B cell (primary cell): ENCODE results near the gene GNG2.

ENCODE experiments used
- EZH2 ChIP-seq: IDR thresholded peaks from 2 replicates; pipeline ENCODE4 v1.6.1; 2012; ENCODE audit warnings: borderline replicate concordance, low read depth, mild to moderate bottlenecking, moderate library complexity, low read length; ENCODE audit not compliant: insufficient read depth, poor library complexity, severe bottlenecking
- TF ChIP-seq, protein P1 (sequence below): fragments of 200-600 bp; IDR thresholded peaks from one replicate; pipeline ENCODE4 v1.8.0; 2022; ENCODE audit warnings: antibody characterized with exemption, mild to moderate bottlenecking

GRCh38 chr14:51823706-51824105, 36.7 kb upstream of the GNG2 start:
- TF ChIP-seq EZH2 = no peak
- TF ChIP-seq, protein P1, sequence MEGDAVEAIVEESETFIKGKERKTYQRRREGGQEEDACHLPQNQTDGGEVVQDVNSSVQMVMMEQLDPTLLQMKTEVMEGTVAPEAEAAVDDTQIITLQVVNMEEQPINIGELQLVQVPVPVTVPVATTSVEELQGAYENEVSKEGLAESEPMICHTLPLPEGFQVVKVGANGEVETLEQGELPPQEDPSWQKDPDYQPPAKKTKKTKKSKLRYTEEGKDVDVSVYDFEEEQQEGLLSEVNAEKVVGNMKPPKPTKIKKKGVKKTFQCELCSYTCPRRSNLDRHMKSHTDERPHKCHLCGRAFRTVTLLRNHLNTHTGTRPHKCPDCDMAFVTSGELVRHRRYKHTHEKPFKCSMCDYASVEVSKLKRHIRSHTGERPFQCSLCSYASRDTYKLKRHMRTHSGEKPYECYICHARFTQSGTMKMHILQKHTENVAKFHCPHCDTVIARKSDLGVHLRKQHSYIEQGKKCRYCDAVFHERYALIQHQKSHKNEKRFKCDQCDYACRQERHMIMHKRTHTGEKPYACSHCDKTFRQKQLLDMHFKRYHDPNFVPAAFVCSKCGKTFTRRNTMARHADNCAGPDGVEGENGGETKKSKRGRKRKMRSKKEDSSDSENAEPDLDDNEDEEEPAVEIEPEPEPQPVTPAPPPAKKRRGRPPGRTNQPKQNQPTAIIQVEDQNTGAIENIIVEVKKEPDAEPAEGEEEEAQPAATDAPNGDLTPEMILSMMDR = no peak
